PC-9 (cell line): ENCODE measurements around the gene H6PD. TPM values are rescaled to one million over a fixed set of nuclear protein-coding genes. Genes with fewer than 3 reads are reported as not detected.

Experiments used
- BruUV-seq: library from RNA; stranded (reverse); fragments of 400-500 nt; replicated peaks from 2 replicates; lab custom pipeline; 2021; lab: Mats Ljungman, UMichigan
- CTCF ChIA-PET: fragments of 300-600 bp; sonication (Branson Sonifier 250); formaldehyde crosslinking; loops from one replicate; lab custom pipeline; 2022; ENCODE audit warnings: antibody characterized with exemption; lab: Charles Lee
- POLR2A ChIA-PET: fragments of 300-600 bp; sonication (Branson Sonifier 250); formaldehyde crosslinking; loops from one replicate; lab custom pipeline; 2022; ENCODE audit warnings: antibody characterized with exemption; ENCODE audit not compliant: unreplicated experiment; lab: Charles Lee
- DNase-seq, 2 experiments: peaks; one replicate each; pipeline versions ENCODE4 v3.0.0 to v3.0.0-alpha.2; 2015 to 2022; ENCODE audit warnings: mixed read lengths in 1 of 2
- H2AFZ ChIP-seq: fragments of 200-600 bp; sonication (generic); 2 replicates; pipeline ENCODE4 v1.8.1; 2017; ENCODE audit warnings: antibody characterized with exemption
- H3F3A ChIP-seq: fragments of 200-600 bp; sonication (generic); 2 replicates; pipeline ENCODE4 v1.8.1; 2017; ENCODE audit warnings: antibody characterized with exemption, mild to moderate bottlenecking, low read depth; ENCODE audit not compliant: insufficient read depth
- H3K27ac ChIP-seq: fragments of 200-600 bp; sonication (generic); 2 replicates; pipeline ENCODE4 v1.6.1; 2016; ENCODE audit warnings: mixed run types
- H3K27me3 ChIP-seq: fragments of 200-600 bp; sonication (generic); 2 replicates; pipeline ENCODE4 v1.6.1; 2016; ENCODE audit warnings: low read depth, mixed run types; ENCODE audit not compliant: insufficient read depth
- H3K36me3 ChIP-seq: fragments of 200-600 bp; sonication (generic); 2 replicates; pipeline ENCODE4 v1.6.1; 2016; ENCODE audit warnings: low read depth, mixed run types
- H3K4me1 ChIP-seq: fragments of 200-600 bp; sonication (generic); replicated peaks from 2 replicates; pipeline ENCODE4 v1.6.1; 2016; ENCODE audit warnings: mixed run types; ENCODE audit not compliant: insufficient read depth
- H3K4me2 ChIP-seq: fragments of 200-600 bp; sonication (generic); 2 replicates; pipeline ENCODE4 v1.6.1; 2017; ENCODE audit warnings: mixed run types
- H3K4me3 ChIP-seq: fragments of 200-600 bp; sonication (generic); 2 replicates; pipeline ENCODE4 v1.6.1; 2016; ENCODE audit warnings: mixed run types
- H3K79me2 ChIP-seq: fragments of 200-600 bp; sonication (generic); 2 replicates; pipeline ENCODE4 v1.6.1; 2017; ENCODE audit warnings: low read depth, mixed run types
- H3K9me2 ChIP-seq: fragments of 200-600 bp; sonication (generic); 2 replicates; pipeline ENCODE4 v1.8.1; 2017; ENCODE audit warnings: mild to moderate bottlenecking; ENCODE audit not compliant: insufficient read depth
- H3K9me3 ChIP-seq: fragments of 200-600 bp; sonication (generic); 2 replicates; pipeline ENCODE4 v1.8.1; 2016; ENCODE audit warnings: low read depth; ENCODE audit not compliant: insufficient read depth
- H4K20me1 ChIP-seq: fragments of 200-600 bp; sonication (generic); 2 replicates; pipeline ENCODE4 v1.8.1; 2017; ENCODE audit not compliant: insufficient read depth
- CTCF ChIP-seq: fragments of 200-600 bp; sonication (generic); conservative IDR thresholded peaks from 2 replicates; pipeline ENCODE4 v1.6.1; 2017; ENCODE audit warnings: mixed run types, antibody characterized with exemption, mild to moderate bottlenecking, moderate library complexity
- EZH2 ChIP-seq: fragments of 200-600 bp; sonication (generic); IDR thresholded peaks from 2 replicates; pipeline ENCODE4 v1.8.0; 2017; ENCODE audit warnings: antibody characterized with exemption, low read depth
- intact Hi-C: fragments of 100-400 bp; cut with micrococcal nuclease; formaldehyde crosslinking; loops from one replicate; pipeline ENCODE4 v1.10.0; 2022; ENCODE audit not compliant: unreplicated experiment
- total RNA-seq: library from RNA; stranded (reverse); gene quantifications from 2 replicates; pipeline ENCODE4 v1.2.3, GENCODE V29; 2021

The H6PD gene
- total RNA-seq, 1 experiment from 2014 or later: 31.1 TPM

GRCh38 chr1:9250411-9251381 lies 16.1 kb downstream of the H6PD start:
- H3K36me3 ChIP-seq: no peaks in the 10 kb centered on the region
- intact Hi-C loops: no loop called here
- BruUV-seq: no TSS peak
- no peak for DNase-seq
- H2AFZ ChIP-seq: no peak overlapping the region
- ChIA-PET POLR2A (no interaction called here), CTCF (no interaction called here)
- no peaks in the 10 kb centered on the region for H3K9me3 ChIP-seq
- H3K9me2 ChIP-seq: no peaks in the 10 kb centered on the region
- no peak overlapping the region for H3K27ac ChIP-seq
- H3K4me2 ChIP-seq: no peak overlapping the region
- no peak for TF ChIP-seq CTCF
- TF ChIP-seq EZH2: no peak
- H3F3A ChIP-seq: no peaks in the 10 kb centered on the region
- no peaks in the 10 kb centered on the region for H4K20me1 ChIP-seq
- no peaks in the 10 kb centered on the region for H3K79me2 ChIP-seq
- no peak overlapping the region for H3K4me3 ChIP-seq
- H3K27me3 ChIP-seq: no peaks in the 10 kb centered on the region
- H3K4me1 ChIP-seq: no peaks in the 10 kb centered on the region

- ChIA-PET POLR2A (no interaction called here), CTCF (no interaction called here)
- Histone ChIP-seq H3K9me2 (no peaks in the 10 kb centered on the region), H3F3A (no peaks in the 10 kb centered on the region), H3K4me3 (no peak overlapping the region), H3K4me1 (no peaks in the 10 kb centered on the region), H2AFZ (no peak overlapping the region), H3K79me2 (no peaks in the 10 kb centered on the region), H3K27ac (no peak overlapping the region), H3K9me3 (no peaks in the 10 kb centered on the region), H4K20me1 (no peaks in the 10 kb centered on the region), H3K4me2 (no peak overlapping the region), H3K36me3 (no peaks in the 10 kb centered on the region), H3K27me3 (no peaks in the 10 kb centered on the region)
- TF ChIP-seq EZH2 (no peak), CTCF (no peak)
- DNase-seq: no peak
- intact Hi-C loops: no loop called here
- no TSS peak for BruUV-seq
Observed at GRCh38 chr1:9251501-9251900, 16.9 kb downstream of the H6PD start.

GRCh38 chr1:9253004-9253403 lies 18.4 kb downstream of the H6PD start:
- POLR2A ChIA-PET: no interaction called here
- H3K36me3 ChIP-seq: no peaks in the 10 kb centered on the region

More at GRCh38 chr1:9253004-9253403, 18.4 kb downstream of the H6PD start:
- Histone ChIP-seq H3F3A (peaks cover under 1% of the 10 kb centered on the region; the same call in 1 of the 2 replicates), H4K20me1 (no peaks in the 10 kb centered on the region), H3K9me2 (no peaks in the 10 kb centered on the region), H3K4me2 (no peak overlapping the region), H3K27ac (no peak overlapping the region), H3K4me3 (no peak overlapping the region), H3K79me2 (no peaks in the 10 kb centered on the region), H2AFZ (no peak overlapping the region), H3K4me1 (no peaks in the 10 kb centered on the region), H3K27me3 (no peaks in the 10 kb centered on the region), H3K9me3 (no peaks in the 10 kb centered on the region; the same call in 1 of the 2 replicates)
- no peak for DNase-seq
- intact Hi-C loops: no loop called here
- TF ChIP-seq EZH2 (no peak), CTCF (no peak)
- CTCF ChIA-PET: no interaction called here
- no TSS peak for BruUV-seq
